ENCODE measurements around the gene MRPL1. TPM values are rescaled to one million over a fixed set of nuclear protein-coding genes. Genes with fewer than 3 reads are reported as not detected.

MRPL1 gene
- polyA plus RNA-seq, 2 of the 4 experiments (the other 2 are of a cell fraction): 24.6 to 62.3 TPM

DNA sequence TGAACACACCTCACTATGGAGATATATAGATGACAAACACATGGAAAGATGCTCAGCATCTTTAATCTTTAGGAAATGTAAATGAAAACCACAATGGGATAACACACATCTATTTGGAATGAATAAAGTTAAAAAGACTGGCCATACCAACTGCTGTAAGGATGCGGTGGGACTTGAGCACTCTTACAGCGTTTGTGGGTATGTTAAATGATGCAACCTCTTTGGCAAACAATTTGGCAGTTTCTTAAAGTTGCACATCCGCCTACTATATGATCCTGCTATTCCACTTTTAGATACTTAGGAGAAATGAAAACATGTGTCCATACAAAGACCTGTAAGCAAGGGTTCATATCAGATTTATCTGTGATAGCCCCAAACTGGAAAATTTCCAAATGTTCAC, 50.7 kb downstream of the MRPL1 start:
- Histone ChIP-seq H3K4me1 (no peaks in the 10 kb centered on the region), H3K9me3 (no peaks in the 10 kb centered on the region), H3K4me3 (no peak overlapping the region), H3K27ac (no peak overlapping the region), H3K4me2 (no peak overlapping the region)
- DNase-seq (ENCODE audit: low read depth in 1 of 2, low spot score in 1 of 2): no peak
- ATAC-seq: no peak
- ChIA-PET CTCF (no interaction called here), POLR2A (no interaction called here)
- WGBS (ENCODE audit: missing lambda C conversion rate): 89% methylated on average over 3 of the region's 3 CpGs
- TF ChIP-seq RARB (CRISPR knock-in tag; IDR thresholded peaks at IDR 0.05): no peak
- TF ChIP-seq SMC3 (IDR thresholded peaks at IDR 0.05): no peak
- TF ChIP-seq EP300 (IDR thresholded peaks at IDR 0.05): no peak
- no peak for TF ChIP-seq HDAC2 (IDR thresholded peaks at IDR 0.05)
- no peak for TF ChIP-seq CHD2 (IDR thresholded peaks at IDR 0.05; ENCODE audit: low read length, partially characterized antibody)
- no peak for TF ChIP-seq RCOR1 (IDR thresholded peaks at IDR 0.05; ENCODE audit: low read depth, low read length)
- TF ChIP-seq, protein P1, sequence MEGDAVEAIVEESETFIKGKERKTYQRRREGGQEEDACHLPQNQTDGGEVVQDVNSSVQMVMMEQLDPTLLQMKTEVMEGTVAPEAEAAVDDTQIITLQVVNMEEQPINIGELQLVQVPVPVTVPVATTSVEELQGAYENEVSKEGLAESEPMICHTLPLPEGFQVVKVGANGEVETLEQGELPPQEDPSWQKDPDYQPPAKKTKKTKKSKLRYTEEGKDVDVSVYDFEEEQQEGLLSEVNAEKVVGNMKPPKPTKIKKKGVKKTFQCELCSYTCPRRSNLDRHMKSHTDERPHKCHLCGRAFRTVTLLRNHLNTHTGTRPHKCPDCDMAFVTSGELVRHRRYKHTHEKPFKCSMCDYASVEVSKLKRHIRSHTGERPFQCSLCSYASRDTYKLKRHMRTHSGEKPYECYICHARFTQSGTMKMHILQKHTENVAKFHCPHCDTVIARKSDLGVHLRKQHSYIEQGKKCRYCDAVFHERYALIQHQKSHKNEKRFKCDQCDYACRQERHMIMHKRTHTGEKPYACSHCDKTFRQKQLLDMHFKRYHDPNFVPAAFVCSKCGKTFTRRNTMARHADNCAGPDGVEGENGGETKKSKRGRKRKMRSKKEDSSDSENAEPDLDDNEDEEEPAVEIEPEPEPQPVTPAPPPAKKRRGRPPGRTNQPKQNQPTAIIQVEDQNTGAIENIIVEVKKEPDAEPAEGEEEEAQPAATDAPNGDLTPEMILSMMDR (IDR thresholded peaks at IDR 0.05): no peak
- TF ChIP-seq, protein P2, sequence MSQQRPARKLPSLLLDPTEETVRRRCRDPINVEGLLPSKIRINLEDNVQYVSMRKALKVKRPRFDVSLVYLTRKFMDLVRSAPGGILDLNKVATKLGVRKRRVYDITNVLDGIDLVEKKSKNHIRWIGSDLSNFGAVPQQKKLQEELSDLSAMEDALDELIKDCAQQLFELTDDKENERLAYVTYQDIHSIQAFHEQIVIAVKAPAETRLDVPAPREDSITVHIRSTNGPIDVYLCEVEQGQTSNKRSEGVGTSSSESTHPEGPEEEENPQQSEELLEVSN (IDR thresholded peaks at IDR 0.05; ENCODE audit: borderline replicate concordance, low read depth): no peak
- TF ChIP-seq MAFK (IDR thresholded peaks at IDR 0.05; ENCODE audit: partially characterized antibody): no peak
- TF ChIP-seq EHF (CRISPR knock-in tag; IDR thresholded peaks at IDR 0.05): no peak
- no peak for TF ChIP-seq FOSL2 (IDR thresholded peaks at IDR 0.05)
- TF ChIP-seq FOSL2 (CRISPR knock-in tag; IDR thresholded peaks at IDR 0.05): no peak
- TF ChIP-seq HOXB5 (CRISPR knock-in tag; IDR thresholded peaks at IDR 0.05): no peak
- TF ChIP-seq TP53 (CRISPR knock-in tag; IDR thresholded peaks at IDR 0.05): no peak
- TF ChIP-seq, protein P3, sequence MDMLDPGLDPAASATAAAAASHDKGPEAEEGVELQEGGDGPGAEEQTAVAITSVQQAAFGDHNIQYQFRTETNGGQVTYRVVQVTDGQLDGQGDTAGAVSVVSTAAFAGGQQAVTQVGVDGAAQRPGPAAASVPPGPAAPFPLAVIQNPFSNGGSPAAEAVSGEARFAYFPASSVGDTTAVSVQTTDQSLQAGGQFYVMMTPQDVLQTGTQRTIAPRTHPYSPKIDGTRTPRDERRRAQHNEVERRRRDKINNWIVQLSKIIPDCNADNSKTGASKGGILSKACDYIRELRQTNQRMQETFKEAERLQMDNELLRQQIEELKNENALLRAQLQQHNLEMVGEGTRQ (IDR thresholded peaks at IDR 0.05): no peak
- no peak for FAIRE-seq

DNA sequence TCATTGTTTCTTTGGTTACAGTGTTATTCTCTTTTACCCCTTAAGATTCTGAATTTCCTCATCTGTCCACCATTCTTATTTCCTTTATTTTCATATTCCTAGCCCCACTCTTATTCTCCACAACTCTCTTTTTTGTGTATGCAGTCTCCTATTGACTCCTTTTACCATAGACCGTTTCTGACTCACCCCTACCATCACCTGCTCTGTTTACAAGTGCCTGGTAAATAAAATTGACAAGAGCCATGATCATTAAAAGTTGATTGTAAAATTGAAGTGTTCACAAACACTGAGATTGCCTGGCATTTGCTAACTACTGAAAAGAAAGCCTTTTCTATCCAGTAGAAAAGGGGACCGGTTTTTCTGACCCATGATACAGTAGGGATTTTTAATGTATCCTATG, 54.4 kb downstream of the MRPL1 start:
- CTCF ChIA-PET: no interaction called here
- Histone ChIP-seq H3K4me2 (no peak overlapping the region), H3K27ac (no peak overlapping the region), H3K4me1 (peaks cover 19% of the 10 kb centered on the region), H3K9me3 (no peaks in the 10 kb centered on the region), H3K4me3 (no peak overlapping the region)
- DNase-seq (ENCODE audit: low read depth in 1 of 2, low spot score in 1 of 2) (no peak), FAIRE-seq (no peak), ATAC-seq (no peak)
- POLR2A ChIA-PET: interaction anchor here (1.0 kb wide), 1 partner anchor 55 kb away, joined by 3 read pairs; the partner anchor contains the start of gene MRPL1
- 87% methylated on average over 2 of the region's 2 CpGs for WGBS (ENCODE audit: missing lambda C conversion rate)
- TF ChIP-seq CEBPB (IDR thresholded peaks at IDR 0.05) (no peak), JUNB (IDR thresholded peaks at IDR 0.05) (no peak), NFE2L2 (conservative IDR thresholded peaks at IDR 0.05; ENCODE audit: low read length) (no peak), GATA3 (IDR thresholded peaks at IDR 0.05; ENCODE audit: borderline replicate concordance) (no peak), RNF2 (IDR thresholded peaks at IDR 0.05; ENCODE audit: borderline replicate concordance, low read depth) (no peak), CHD4 (IDR thresholded peaks at IDR 0.05; ENCODE audit: borderline replicate concordance) (no peak), EHMT2 (IDR thresholded peaks at IDR 0.05; ENCODE audit: low read depth) (no peak), FOSL2 (IDR thresholded peaks at IDR 0.05) (no peak), FOSL2 (CRISPR knock-in tag; IDR thresholded peaks at IDR 0.05) (no peak), MAFK (IDR thresholded peaks at IDR 0.05; ENCODE audit: partially characterized antibody) (no peak), ZSCAN20 (CRISPR knock-in tag; IDR thresholded peaks at IDR 0.05) (no peak), NPAS2 (CRISPR knock-in tag; IDR thresholded peaks at IDR 0.05; ENCODE audit: borderline replicate concordance) (no peak)
- TF ChIP-seq, protein P4, sequence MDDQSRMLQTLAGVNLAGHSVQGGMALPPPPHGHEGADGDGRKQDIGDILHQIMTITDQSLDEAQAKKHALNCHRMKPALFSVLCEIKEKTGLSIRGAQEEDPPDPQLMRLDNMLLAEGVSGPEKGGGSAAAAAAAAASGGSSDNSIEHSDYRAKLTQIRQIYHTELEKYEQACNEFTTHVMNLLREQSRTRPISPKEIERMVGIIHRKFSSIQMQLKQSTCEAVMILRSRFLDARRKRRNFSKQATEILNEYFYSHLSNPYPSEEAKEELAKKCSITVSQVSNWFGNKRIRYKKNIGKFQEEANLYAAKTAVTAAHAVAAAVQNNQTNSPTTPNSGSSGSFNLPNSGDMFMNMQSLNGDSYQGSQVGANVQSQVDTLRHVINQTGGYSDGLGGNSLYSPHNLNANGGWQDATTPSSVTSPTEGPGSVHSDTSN (IDR thresholded peaks at IDR 0.05): no peak
- TF ChIP-seq, protein P5, sequence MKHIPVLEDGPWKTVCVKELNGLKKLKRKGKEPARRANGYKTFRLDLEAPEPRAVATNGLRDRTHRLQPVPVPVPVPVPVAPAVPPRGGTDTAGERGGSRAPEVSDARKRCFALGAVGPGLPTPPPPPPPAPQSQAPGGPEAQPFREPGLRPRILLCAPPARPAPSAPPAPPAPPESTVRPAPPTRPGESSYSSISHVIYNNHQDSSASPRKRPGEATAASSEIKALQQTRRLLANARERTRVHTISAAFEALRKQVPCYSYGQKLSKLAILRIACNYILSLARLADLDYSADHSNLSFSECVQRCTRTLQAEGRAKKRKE (CRISPR knock-in tag; IDR thresholded peaks at IDR 0.05; ENCODE audit: low read depth): no peak
- TF ChIP-seq, protein P2 (IDR thresholded peaks at IDR 0.05; ENCODE audit: borderline replicate concordance, low read depth): no peak
- TF ChIP-seq, protein P6, sequence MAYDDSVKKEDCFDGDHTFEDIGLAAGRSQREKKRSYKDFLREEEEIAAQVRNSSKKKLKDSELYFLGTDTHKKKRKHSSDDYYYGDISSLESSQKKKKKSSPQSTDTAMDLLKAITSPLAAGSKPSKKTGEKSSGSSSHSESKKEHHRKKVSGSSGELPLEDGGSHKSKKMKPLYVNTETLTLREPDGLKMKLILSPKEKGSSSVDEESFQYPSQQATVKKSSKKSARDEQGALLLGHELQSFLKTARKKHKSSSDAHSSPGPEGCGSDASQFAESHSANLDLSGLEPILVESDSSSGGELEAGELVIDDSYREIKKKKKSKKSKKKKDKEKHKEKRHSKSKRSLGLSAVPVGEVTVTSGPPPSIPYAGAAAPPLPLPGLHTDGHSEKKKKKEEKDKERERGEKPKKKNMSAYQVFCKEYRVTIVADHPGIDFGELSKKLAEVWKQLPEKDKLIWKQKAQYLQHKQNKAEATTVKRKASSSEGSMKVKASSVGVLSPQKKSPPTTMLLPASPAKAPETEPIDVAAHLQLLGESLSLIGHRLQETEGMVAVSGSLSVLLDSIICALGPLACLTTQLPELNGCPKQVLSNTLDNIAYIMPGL (CRISPR knock-in tag; IDR thresholded peaks at IDR 0.05; ENCODE audit: borderline replicate concordance): no peak

Data from A549 (cell line).